ENCODE results near the gene PRLR. TPM values are rescaled to one million over a fixed set of nuclear protein-coding genes. Genes with fewer than 3 reads are reported as not detected.

Gene PRLR
- total and polyA plus RNA-seq, 10 of the 15 experiments (the other 5 are each of a cell fraction or from before 2014, with no cell fraction given) = 0.03 to 8.1 (median 0.20) TPM

DNA sequence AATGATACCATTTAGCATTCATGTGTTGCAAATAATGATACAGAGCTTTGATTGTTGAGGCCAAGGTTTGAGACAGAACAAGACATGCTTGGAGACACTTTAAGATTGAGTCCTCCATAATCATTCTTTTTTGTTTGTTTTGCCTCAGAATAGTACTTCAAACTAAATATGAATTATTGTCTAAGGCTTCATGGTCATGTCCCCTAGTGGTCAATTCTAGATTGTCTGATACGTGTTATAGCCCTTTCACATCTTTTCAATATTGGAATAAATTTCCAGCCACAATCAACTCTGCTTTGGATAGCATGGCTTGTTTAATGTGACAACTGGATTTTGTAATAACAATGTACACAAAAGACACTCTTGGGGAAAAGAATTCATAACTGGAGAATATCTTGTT, 64.2 kb downstream of the PRLR start (continued):
- no peak for TF ChIP-seq POLR2AphosphoS2 (IDR thresholded peaks at IDR 0.05; ENCODE audit: low read depth, low read length)

DNA sequence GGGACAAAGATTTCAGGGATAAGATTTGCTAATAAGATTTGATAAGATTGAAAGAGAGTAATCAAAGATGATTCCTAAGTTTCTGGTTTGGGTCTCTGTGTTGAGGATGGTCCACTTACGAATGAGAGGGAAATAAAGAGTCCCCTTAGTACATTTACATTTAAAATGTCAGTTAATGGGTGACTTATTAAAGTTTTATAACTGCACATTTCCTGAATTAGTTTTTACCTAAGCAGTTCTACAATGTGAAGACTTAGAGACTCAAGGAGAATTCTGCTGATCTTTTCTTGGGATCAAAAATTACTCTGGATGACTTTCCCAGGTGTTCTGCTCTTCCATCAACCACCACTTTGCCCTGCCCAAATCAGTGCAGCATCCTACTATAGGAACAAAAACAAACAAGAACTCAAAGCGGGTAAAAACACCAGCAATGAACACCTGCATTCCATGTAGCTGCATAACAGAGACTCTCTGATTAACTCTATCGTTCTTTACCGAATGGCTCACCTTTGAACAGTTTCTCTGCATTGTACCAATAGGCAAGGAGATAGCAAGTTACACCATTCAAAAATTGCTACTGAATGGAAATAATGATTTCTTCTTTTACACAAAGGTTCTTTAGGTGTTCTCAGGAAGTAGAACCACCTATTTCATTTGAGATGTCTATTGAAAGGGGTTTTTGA, 65.3 kb downstream of the PRLR start:
- in situ Hi-C loops (cut with MboI) (no loop called here), intact Hi-C loops (cut with micrococcal nuclease; ENCODE audit: unreplicated experiment) (no loop called here)
- H3K79me2 ChIP-seq (ENCODE audit: control insufficient read depth, insufficient read depth, low read length) = no peaks in the 10 kb centered on the region
- ATAC-seq (no peak), DNase-seq (ENCODE audit: low read depth, low spot score) (no peak), FAIRE-seq (no peak)
- no peaks in the 10 kb centered on the region for H3K4me1 ChIP-seq (ENCODE audit: control insufficient read depth, insufficient read depth, low read length)
- no peak overlapping the region for H2AFZ ChIP-seq (ENCODE audit: control insufficient read depth, low read depth, low read length)
- H3K4me3 ChIP-seq = no peak overlapping the region
- no peaks in the 10 kb centered on the region for H3K36me3 ChIP-seq (ENCODE audit: control insufficient read depth in 2 of 2, insufficient read depth in 2 of 2, low read length in 1 of 2)
- H3K4me2 ChIP-seq (ENCODE audit: control insufficient read depth, insufficient read depth) = no peak overlapping the region
- H3K27me3 ChIP-seq (replicated peaks in 1 of 2; ENCODE audit: control insufficient read depth in 2 of 2, insufficient read depth in 2 of 2, low read length in 1 of 2) = no peaks in the 10 kb centered on the region
- H3K9ac ChIP-seq (ENCODE audit: control insufficient read depth, insufficient read depth, low read length) = no peak overlapping the region
- ChIA-PET RAD21 (ENCODE audit: unreplicated experiment) (no interaction called here), CTCF (no interaction called here), SMC1A (ENCODE audit: uncharacterized antibody, unreplicated experiment) (no interaction called here), POLR2A (no interaction called here)
- no TSS peak for BruUV-seq (replicated peaks)
- WGBS (ENCODE audit: insufficient coverage, insufficient replicate concordance, low lambda C conversion rate, missing lambda C conversion rate) = 18% methylated on average over 4 of the region's 4 CpGs
- TF ChIP-seq NRF1 (conservative IDR thresholded peaks at IDR 0.05; ENCODE audit: low read depth, low read length) (no peak), CREM (IDR thresholded peaks at IDR 0.05; ENCODE audit: low read depth) (no peak), NFYB (IDR thresholded peaks at IDR 0.05; ENCODE audit: insufficient read depth, low read depth, low read length) (no peak), ZNF207 (IDR thresholded peaks at IDR 0.05; ENCODE audit: borderline replicate concordance) (no peak), NR2F1 (conservative IDR thresholded peaks at IDR 0.05) (no peak), ZBED1 (IDR thresholded peaks at IDR 0.05; ENCODE audit: borderline replicate concordance) (no peak), TCF3 (IDR thresholded peaks at IDR 0.05; ENCODE audit: borderline replicate concordance, insufficient read depth, low read depth, low read length) (no peak), BRCA1 (IDR thresholded peaks at IDR 0.05; ENCODE audit: low read depth, low read length) (no peak), TCF12 (IDR thresholded peaks at IDR 0.05; ENCODE audit: low read depth, low read length) (no peak)
- TF ChIP-seq, protein P1, sequence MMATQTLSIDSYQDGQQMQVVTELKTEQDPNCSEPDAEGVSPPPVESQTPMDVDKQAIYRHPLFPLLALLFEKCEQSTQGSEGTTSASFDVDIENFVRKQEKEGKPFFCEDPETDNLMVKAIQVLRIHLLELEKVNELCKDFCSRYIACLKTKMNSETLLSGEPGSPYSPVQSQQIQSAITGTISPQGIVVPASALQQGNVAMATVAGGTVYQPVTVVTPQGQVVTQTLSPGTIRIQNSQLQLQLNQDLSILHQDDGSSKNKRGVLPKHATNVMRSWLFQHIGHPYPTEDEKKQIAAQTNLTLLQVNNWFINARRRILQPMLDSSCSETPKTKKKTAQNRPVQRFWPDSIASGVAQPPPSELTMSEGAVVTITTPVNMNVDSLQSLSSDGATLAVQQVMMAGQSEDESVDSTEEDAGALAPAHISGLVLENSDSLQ (IDR thresholded peaks at IDR 0.05) = no peak
- TF ChIP-seq, protein P2, sequence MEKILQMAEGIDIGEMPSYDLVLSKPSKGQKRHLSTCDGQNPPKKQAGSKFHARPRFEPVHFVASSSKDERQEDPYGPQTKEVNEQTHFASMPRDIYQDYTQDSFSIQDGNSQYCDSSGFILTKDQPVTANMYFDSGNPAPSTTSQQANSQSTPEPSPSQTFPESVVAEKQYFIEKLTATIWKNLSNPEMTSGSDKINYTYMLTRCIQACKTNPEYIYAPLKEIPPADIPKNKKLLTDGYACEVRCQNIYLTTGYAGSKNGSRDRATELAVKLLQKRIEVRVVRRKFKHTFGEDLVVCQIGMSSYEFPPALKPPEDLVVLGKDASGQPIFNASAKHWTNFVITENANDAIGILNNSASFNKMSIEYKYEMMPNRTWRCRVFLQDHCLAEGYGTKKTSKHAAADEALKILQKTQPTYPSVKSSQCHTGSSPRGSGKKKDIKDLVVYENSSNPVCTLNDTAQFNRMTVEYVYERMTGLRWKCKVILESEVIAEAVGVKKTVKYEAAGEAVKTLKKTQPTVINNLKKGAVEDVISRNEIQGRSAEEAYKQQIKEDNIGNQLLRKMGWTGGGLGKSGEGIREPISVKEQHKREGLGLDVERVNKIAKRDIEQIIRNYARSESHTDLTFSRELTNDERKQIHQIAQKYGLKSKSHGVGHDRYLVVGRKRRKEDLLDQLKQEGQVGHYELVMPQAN (conservative IDR thresholded peaks at IDR 0.05) = no peak
- TF ChIP-seq, protein P3, sequence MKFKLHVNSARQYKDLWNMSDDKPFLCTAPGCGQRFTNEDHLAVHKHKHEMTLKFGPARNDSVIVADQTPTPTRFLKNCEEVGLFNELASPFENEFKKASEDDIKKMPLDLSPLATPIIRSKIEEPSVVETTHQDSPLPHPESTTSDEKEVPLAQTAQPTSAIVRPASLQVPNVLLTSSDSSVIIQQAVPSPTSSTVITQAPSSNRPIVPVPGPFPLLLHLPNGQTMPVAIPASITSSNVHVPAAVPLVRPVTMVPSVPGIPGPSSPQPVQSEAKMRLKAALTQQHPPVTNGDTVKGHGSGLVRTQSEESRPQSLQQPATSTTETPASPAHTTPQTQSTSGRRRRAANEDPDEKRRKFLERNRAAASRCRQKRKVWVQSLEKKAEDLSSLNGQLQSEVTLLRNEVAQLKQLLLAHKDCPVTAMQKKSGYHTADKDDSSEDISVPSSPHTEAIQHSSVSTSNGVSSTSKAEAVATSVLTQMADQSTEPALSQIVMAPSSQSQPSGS (IDR thresholded peaks at IDR 0.05; ENCODE audit: low read length) = no peak
- no peak overlapping the region for H3K27ac ChIP-seq (ENCODE audit: control insufficient read depth, insufficient read depth)
- no peaks in the 10 kb centered on the region for H3K9me3 ChIP-seq (replicated peaks; ENCODE audit: control insufficient read depth, insufficient read depth, low read length)
- H4K20me1 ChIP-seq (ENCODE audit: control insufficient read depth, insufficient read depth) = no peaks in the 10 kb centered on the region
